Measurements from ENCODE around the gene NAALADL2.
"Not testable (repeated sequence)": the region's sequence is repeated elsewhere in the genome, so short reads cannot be mapped to it uniquely, and the experiment has no call there.

Gene NAALADL2

DNA sequence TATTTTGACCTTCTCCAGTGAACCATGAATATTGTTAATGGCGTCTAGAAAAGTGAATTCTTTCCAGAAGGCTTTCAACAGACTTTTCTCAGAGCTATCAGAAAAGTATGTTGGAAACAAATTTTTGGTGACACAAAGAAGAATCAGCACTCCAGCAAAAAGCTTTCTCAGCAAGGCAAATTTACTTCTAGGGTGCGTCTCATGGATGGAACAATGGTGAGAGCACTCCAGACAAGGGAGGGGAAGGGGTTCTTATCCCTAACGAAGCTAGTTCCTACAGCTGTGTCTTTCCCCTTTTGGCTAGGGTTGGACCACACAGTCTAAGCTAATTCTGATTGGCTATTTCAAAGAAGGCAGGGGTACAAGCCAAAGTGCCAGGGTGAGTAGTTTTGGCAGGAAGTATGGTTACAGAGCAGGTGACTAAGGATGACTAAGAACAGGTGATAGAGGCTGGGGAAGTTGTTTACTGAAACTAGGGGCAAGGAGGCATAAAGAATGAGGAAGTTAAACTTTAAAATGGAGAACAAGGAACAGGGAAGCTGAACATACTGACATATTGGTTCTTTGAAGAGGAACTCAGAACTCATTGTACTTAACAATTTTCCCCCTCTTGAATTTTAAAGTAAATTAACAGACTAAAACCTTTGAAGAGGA lies 959.8 kb downstream of the NAALADL2 start:
- peak; percentile 9 to 16 for DNase-seq

DNA sequence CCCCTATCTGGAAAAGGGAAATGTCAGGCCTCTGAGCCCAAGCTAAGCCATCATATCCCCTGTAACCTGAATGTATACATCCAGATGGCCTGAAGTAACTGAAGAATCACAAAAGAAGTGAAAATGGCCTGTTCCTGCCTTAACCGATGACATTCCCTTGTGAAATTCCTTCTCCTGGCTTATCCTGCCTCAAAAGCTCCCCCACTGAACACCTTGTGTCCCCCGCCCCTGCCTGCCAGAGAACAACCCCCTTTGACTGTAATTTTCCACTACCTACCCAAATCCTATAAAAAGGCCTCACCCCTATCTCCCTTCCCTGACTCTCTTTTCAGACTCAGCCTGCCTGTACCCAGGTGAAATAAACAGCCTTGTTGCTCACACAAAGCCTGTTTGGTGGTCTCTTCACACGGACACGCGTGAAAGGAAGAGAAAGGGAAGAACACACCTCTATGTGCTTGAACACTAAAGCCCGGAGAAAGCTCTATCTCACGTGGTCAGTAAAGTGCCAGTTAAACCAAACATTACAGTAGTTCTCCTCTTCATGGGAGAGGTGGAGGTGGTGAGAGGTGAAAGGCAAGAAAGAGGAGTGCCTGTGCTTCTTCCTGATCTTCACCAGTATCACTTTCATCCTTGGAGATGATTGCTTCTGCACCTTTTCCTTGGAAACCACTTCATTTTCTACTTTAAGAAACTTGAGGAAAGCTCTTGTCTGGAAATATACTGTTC lies 963.8 kb downstream of the NAALADL2 start:
- not testable (repeated sequence) for DNase-seq

DNA sequence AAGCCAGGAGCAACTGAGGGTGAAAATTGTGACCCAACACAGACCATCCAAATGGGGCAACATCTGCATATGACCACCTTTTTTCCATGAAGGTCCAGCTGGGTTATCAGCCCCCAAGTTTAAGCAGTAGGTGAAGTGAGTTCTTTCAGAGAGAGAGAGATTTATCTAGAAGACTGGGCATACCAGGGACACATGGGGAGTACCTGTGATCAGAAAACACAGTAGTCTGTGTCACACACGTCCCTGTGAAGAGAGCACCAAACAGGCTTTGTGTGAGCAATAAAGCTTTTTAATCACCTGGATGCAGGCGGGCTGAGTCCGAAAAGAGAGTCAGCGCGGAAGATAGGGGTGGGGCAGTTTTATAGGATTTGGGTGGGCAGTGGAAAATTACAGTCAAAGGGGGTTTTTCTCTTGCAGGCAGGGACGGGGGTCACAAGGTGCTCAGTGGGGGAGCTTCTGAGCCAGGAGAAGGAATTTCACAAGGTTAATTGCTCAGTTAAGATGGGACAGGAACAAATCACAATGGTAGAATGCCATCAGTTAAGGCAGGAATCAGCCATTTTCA lies 966.0 kb downstream of the NAALADL2 start:
- DNase-seq = not testable (repeated sequence)

DNA sequence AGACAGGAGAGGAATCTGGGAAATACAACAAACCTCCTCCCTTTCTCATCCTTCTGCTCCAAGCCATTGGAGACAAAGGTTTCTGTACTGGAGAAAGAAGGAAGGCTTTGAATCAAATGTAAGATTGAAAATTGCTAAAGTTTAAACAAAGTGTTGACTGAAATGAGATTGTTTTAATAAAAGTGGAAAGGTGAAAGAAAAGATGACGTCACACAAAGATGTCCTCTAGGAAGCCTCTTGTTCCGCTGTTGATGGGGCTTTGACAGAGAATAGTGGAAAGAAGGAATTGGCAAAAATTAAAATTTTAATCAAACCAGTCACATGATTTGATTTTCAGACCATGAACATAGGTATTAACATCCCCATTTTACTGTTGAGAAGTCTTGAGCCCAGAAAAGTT lies 967.6 kb downstream of the NAALADL2 start:
- no peak for DNase-seq

DNA sequence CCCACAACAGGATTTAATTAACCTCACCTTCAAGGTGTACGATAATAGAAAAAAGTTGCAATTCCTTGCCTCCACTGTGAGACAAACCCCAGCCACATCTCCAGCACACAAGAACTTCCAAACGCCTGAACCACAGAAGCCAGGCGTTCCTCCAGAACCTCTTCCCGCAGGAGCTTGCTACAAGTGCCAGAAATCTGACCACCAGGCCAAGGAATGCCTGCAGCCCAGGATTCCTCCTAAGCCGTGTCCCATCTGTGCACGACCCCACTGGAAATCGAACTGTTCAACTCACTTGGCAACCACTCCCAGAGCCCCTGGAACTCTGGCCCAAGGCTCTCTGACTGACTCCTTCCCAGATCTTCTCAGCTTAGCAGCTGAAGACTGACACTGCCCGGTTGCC lies 970.7 kb downstream of the NAALADL2 start:
- DNase-seq = not testable (repeated sequence)

DNA sequence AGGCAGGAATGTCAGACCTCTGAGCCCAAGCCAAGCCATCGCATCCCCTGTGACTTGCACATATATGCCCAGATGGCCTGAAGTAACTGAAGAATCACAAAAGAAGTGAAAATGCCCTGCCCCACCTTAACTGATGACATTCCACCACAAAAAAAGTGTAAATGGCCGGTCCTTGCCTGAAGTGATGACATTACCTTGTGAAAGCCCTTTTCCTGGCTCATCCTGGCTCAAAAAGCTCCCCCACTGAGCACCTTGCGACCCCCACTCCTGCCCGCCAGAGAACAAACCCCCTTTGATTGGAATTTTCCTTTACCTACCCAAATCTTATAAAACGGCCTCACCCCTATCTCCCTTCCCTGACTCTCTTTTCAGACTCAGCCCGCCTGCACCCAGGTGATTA lies 976.6 kb downstream of the NAALADL2 start:
- DNase-seq = not testable (repeated sequence)

DNA sequence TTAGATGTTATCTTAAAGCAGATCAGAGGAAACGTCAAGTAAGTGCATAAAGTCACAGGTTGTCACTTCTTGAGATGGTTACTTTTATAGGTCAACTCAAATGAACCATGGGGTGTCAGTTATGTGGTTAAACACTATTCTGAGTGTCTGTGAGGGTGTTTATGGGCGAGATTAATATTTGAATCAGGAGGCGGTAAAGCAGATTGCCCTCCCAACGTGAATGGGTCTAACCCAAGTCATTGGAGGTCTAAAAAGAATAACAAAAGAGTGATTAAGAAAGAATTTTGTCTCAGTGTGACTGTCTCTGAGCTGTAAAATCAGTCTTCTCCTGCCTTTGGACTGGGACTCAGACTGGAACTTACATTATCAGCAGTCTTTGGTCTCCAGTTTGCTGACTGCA lies 977.5 kb downstream of the NAALADL2 start:
- no peak for DNase-seq

DNA sequence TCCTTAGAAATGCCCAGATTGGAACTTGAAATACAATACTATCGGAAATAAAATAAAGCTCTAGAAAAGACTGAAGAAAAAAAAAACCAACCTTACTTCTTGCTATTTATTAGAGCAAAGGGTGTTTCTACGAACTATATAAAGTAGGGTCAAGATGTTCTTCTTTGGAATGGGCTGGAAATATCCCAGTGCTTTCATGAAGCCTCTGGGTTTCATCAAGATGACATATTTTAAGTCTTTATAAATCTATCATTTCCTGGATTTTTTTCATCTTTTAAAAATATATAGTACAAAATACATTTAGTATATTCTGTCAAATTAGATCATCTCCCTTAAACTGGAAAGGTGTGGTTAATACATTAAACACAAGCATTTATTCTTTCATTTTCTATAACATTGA lies 978.8 kb downstream of the NAALADL2 start:
- no peak for DNase-seq

DNA sequence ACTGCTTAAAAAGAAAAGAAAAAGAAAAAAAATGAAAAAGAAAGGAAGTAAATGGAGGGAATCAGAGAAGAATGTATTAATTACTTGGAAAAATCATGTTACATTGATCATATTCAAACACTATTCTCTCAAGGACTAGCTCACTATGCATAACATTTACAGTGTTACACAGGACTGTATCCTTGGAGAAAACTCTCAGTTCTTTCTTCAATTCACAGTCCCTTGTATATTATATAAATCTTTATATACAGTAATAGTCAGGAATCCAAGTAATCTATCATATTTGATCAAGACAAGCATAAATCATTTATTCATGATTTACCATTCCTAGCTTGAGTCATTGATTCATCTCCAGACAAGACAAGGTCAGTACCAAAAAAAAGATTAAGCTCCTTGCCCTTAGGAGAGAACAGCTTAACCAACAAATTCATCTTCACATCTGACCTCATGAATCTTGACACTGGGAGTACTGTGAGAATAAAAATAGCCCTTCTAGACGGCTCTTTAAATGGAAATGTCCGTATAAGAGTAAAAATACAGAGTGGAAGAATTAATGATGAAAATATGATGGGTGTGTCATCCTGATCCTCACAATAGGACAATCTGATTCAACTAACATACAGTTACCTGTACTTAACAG lies 980.4 kb downstream of the NAALADL2 start:
- no peak for DNase-seq

DNA sequence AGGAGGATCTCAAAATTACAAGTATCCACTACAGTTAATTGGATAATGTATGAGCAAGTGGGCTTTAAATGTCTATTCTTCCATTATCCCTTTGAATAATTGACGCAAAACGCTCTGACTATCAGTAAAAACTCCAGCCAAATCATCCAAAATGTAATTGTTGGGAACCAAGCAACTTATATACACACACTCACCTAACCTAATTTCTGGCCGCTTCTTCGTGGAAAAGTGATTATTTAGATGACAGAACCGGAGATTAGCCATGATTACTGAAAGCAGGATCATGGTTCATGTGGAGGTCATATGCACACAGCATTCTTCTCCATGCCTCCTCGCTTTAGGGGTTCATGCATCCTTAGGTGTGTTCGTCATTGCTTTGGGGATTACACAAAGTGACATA lies 992.4 kb downstream of the NAALADL2 start:
- DNase-seq = no peak

DNA sequence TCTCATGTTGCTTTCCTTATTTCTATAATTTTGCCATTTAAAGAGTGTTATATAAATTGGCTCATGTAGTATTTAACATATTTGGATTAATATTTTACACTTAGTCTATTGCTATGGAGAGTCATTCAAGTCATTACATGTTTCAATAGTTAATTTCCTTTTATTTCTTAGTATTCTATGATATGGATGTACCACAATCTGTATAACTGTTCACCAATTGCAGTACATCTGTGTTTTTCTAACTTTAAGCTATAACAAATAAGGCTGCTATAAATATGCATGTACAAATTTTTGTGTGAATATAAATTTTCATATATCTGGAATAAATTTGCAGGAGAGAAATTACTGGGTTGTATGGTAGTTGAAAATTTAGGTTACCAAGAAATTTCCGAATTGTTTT lies 993.4 kb downstream of the NAALADL2 start:
- DNase-seq = no peak

DNA sequence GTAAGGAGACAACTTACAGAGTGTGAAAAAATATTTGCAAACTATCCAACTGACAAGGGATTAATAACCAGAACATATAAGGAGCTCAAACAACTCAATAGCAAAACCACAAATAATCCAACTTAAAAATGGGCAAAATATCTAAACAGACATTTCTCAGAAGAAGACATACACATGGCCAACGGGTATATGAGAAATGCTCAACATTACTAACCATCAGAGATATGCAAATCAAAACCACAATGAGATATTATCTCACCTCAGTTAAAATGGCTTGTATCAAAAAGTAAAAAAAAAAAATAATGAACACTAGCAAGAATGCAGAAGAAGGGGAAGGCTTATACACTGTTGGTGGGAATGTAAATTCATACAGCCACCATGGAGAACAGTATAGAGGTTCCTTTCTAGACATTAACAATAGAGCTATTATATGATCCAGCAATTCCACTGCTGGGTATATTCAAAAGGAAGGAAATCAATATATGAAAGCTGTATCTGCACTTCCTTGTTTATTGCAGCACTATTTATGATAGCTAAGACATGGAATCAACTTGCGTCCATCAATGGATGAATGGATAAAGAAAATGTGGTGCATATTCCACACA lies 998.6 kb downstream of the NAALADL2 start:
- DNase-seq = no peak

Data from AML-193 (cell line).